Heart left ventricle (tissue), 16 donors: ENCODE measurements around the gene ZCWPW1. TPM values are rescaled to one million over a fixed set of nuclear protein-coding genes. Genes with fewer than 3 reads are reported as not detected.
"Not testable (repeated sequence)": the region's sequence is repeated elsewhere in the genome, so short reads cannot be mapped to it uniquely, and the experiment has no call there.

Experiments used
- ATAC-seq, 4 donors: fragments of 200-7000 bp; cut with Tn5 transposase; one replicate each; pipeline ENCODE4 v1.9.1; 2020 to 2022; ENCODE audit warnings: moderate library complexity in 4 of 4, mild to moderate bottlenecking in 3 of 4, moderate number of reproducible peaks in 1 of 4
- DNase-seq, 5 donors: peaks; one replicate each; pipeline ENCODE4 v3.0.0-alpha.2; 2020
- H3K27ac ChIP-seq, 12 donors: fragments of 200-600 bp; sonication (generic) in 4 of 12; one replicate each; pipeline versions ENCODE4 v1.5.0 to v1.8.0; 2016 to 2022; ENCODE audit warnings: mild to moderate bottlenecking in 2 of 12
- H3K27me3 ChIP-seq, 9 donors: fragments of 200-600 bp; sonication (generic) in 2 of 9; one replicate each; pipeline versions ENCODE4 v1.5.1 to v1.8.0; 2016 to 2022; ENCODE audit warnings: mild to moderate bottlenecking in 3 of 9
- H3K36me3 ChIP-seq, 9 donors: fragments of 200-600 bp; sonication (generic) in 2 of 9; one replicate each; pipeline versions ENCODE4 v1.5.0 to v1.8.0; 2018 to 2022; ENCODE audit warnings: mild to moderate bottlenecking in 2 of 9
- H3K4me1 ChIP-seq, 12 donors: fragments of 200-600 bp; sonication (generic) in 4 of 12; one replicate each; pipeline versions ENCODE4 v1.5.0 to v1.8.0; 2016 to 2022; ENCODE audit warnings: mild to moderate bottlenecking in 3 of 12
- H3K4me3 ChIP-seq, 12 donors: fragments of 200-600 bp; sonication (generic) in 4 of 12; one replicate each; pipeline versions ENCODE4 v1.5.0 to v1.8.0; 2017 to 2022; ENCODE audit warnings: mild to moderate bottlenecking in 9 of 12, moderate library complexity in 4 of 12
- H3K9me3 ChIP-seq, 12 donors: fragments of 200-600 bp; sonication (generic) in 4 of 12; one replicate each; pipeline versions ENCODE4 v1.5.0 to v1.8.0; 2016 to 2022; ENCODE audit warnings: mild to moderate bottlenecking in 1 of 12
- POLR2A ChIP-seq, 2 donors: fragments of 450-650 bp; IDR thresholded peaks; one replicate each; pipeline ENCODE4 v1.6.1; 2017; ENCODE audit warnings: antibody characterized with exemption in 2 of 2, mild to moderate bottlenecking in 2 of 2, moderate library complexity in 2 of 2
- WGBS, 4 donors: extraction: QIAGEN DNeasy Blood & Tissue Kit in 2 of 4; methylation state at CpG; one replicate each; pipeline versions ENCODE4 v1.1.5 to v1.1.7; 2013 to 2018; 5-methylcytosine and 5-hydroxymethylcytosine counted together
- intact Hi-C, 10 donors: fragments of 100-400 bp; cut with DNase I; formaldehyde crosslinking; loops; one replicate each; pipeline versions ENCODE4 v1.11.1 to v1.14.2; 2022
- polyA plus RNA-seq, 2 donors: library from polyadenylated mRNA; stranded (reverse); fragments of 200-250 nt; gene quantifications; one replicate each; pipeline ENCODE4 v1.2.3, GENCODE V29; 2013
- total RNA-seq, 9 donors: library from RNA; depleted of rRNA in 2 of 9; stranded (reverse); fragments of >200 nt in 2 of 9; fragmentation: NEBNext Ultra II Directional in 3 of 9; extraction: Animal tissue kit (Norgen Biotek cat#: 25700) in 3 of 9; gene quantifications; one replicate each; pipeline versions ENCODE4 v1.1.0 to v1.2.4, GENCODE V29; 2016 to 2023
- TF ChIP-seq, protein P1 (sequence below), 12 donors: fragments of 200-600 bp; sonication (generic) in 4 of 12; IDR thresholded peaks; one replicate each; pipeline versions ENCODE4 v1.5.0 to v1.8.0; 2018 to 2022; ENCODE audit warnings: antibody characterized with exemption in 12 of 12, mild to moderate bottlenecking in 5 of 12
- donor health status: ischemic (EF 13 %, LVEDD 7.1; RV severe dilation, severe dysfunction).
- donor health status: healthy with polysubstance abuse.
- donor health status: DM: no; HTN: yes; CAD: no.
- donor health status: DM: no; HTN: no; CAD: no.
- donor health status: ischemic (EF 25% LVEDD 6.9; RV normal size, moderate dysfunction).
- donor health status: ischemic (EF 25% LVEDD 5.7; RV mildly dilated, moderate dysfunction).
- donor health status: healthy.
- donor health status: DM: yes; HTN: yes; CAD: no.
- donor health status: ischemic (EF 35%, LVEDD 5.7; RV mildly dilated, moderate dysfunction).
- donor health status: nonischemic (EF 11% LVEDD 7.7; RV severe dilation, severe dysfunction).
- donor health status: DM: yes; HTN: yes; CAD: no.
- donor health status: PGD.
- donor health status: ischemic (EF 29% LVEDD 5.4; RV normal size, mild dysfunction).
- donor health status: nonischemic (EF 23%, LVEDD 6.1; RV moderate dilation, normal function).

Gene ZCWPW1
- total and polyA plus RNA-seq, 11 donors: 2.8 to 6.4 (median 4.0) TPM

DNA sequence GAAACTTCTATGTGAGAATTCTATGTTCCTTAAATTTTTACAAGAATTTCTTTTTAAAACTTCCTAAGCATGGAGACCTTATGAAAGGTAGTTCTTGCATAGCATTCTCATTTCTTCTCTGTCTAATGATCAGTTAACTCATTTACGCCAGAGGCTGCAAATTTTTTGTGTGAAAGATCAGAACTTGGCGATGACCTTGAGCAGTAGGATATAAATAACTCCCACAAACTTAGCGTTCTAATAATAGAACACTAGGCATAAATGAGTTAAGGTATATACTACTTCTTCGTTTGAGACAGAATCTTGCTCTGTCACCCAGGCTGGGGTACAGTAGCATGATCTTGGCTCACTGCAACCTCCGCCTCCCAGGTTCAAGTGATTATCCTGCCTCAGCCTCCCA lies 41.6 kb downstream of the ZCWPW1 start:
- Histone ChIP-seq H3K4me3 (no peak overlapping the region), H3K4me1 (peaks cover 0 to 47% (median 4%) of the 10 kb centered on the region in 12 donors), H3K9me3 (no peaks in the 10 kb centered on the region), H3K27ac (no peak overlapping the region), H3K27me3 (no peaks in the 10 kb centered on the region), H3K36me3 (no peaks in the 10 kb centered on the region)
- WGBS, 4 donors: 37 to 46% (median 42%) methylated on average over 5 of the region's 5 CpGs
- ATAC-seq (no peak), DNase-seq (no peak)
- intact Hi-C loops: no loop called here
- TF ChIP-seq, protein P1, sequence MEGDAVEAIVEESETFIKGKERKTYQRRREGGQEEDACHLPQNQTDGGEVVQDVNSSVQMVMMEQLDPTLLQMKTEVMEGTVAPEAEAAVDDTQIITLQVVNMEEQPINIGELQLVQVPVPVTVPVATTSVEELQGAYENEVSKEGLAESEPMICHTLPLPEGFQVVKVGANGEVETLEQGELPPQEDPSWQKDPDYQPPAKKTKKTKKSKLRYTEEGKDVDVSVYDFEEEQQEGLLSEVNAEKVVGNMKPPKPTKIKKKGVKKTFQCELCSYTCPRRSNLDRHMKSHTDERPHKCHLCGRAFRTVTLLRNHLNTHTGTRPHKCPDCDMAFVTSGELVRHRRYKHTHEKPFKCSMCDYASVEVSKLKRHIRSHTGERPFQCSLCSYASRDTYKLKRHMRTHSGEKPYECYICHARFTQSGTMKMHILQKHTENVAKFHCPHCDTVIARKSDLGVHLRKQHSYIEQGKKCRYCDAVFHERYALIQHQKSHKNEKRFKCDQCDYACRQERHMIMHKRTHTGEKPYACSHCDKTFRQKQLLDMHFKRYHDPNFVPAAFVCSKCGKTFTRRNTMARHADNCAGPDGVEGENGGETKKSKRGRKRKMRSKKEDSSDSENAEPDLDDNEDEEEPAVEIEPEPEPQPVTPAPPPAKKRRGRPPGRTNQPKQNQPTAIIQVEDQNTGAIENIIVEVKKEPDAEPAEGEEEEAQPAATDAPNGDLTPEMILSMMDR (IDR thresholded peaks at IDR 0.05): no peak
- no peak for TF ChIP-seq POLR2A (IDR thresholded peaks at IDR 0.05)

DNA sequence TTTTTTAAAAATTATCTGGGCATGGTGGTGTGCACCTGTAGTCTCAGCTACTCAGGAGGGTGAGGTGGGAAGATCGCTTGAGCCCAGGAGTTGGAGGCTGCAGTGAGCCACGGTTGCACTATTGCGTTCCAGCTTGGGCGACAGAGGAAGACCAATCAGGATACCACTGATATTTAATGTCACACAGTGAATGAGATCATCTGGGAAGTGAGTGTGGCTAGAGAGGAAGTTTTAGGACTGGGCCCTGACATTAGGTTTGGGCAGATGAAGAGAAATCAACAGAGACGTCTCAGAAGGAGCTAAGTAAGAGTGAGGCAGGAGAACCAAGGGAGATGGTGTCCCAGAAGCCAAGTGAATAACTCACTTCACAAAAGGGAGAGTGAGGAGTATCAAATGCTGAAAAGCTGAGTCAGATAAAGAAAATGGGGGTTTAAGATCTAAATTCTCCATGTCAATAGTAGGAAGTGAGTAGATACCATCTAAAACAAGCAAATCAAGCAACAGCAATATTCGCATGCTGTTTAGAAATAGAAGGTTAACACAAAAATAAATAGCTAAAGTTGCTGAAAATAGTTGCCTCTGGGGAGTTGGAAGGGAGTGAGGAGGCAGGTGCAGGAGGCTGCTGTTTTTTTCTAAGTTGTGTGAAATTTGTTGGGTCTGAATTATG lies 43.7 kb downstream of the ZCWPW1 start:
- 58 to 73% (median 69%) methylated on average over 6 of the region's 6 CpGs for WGBS, 4 donors
- no peak for DNase-seq
- peak overlapping the region in 1 of 12 donors; percentile 56 for H3K27ac ChIP-seq

DNA sequence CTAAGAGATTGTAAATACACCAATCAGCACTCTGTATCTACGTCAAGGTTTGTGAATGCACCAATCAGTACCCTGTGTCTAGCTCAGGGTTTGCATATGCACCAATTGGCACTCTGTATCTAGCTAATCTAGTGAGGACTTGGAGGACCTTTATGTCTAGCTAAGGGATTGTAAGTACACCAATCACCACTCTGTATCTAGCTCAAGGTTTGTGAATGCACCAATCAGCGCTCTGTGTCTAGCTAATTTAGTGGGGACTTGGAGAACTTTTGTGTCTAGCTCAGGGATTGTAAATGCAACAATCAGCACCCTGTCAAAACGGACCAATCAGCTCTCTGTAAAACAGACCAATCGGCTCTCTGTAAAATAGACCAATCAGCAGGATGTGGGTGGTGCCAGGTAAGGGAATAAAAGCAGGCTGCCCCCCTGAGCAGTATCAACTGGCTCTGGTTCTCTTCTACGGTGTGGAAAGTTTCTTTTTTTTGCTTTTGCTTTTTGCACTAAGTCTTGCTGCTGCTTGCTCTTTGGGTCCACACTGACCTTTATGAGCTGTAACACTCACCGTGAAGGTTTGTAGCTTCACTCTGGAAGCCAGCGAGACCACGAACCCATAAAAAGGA lies 46.2 kb downstream of the ZCWPW1 start:
- DNase-seq, ATAC-seq, H3K27me3 ChIP-seq, intact Hi-C loops, H3K36me3 ChIP-seq, H3K9me3 ChIP-seq, H3K4me3 ChIP-seq: not testable (repeated sequence)
- peak overlapping the region in 2 of 12 donors; percentile 35 to 83 for H3K27ac ChIP-seq
- WGBS, 4 donors: 82 to 90% (median 87%) methylated on average over 8 of the region's 8 CpGs
- H3K4me1 ChIP-seq: peaks cover 0 to 79% (median 0%) of the 10 kb centered on the region in 12 donors

More for the DNA sequence above, 43.7 kb downstream of the ZCWPW1 start:
- Histone ChIP-seq H3K36me3 (no peaks in the 10 kb centered on the region), H3K9me3 (no peaks in the 10 kb centered on the region), H3K4me3 (no peak overlapping the region), H3K4me1 (peaks cover 0 to 64% (median under 1%) of the 10 kb centered on the region in 12 donors), H3K27me3 (no peaks in the 10 kb centered on the region)
- no peak for TF ChIP-seq POLR2A (IDR thresholded peaks at IDR 0.05)
- TF ChIP-seq, protein P1 (IDR thresholded peaks at IDR 0.05): no peak
- intact Hi-C loops: no loop called here
- peak in 3 of 4 donors; percentile 29 to 49 (median 36) for ATAC-seq

DNA sequence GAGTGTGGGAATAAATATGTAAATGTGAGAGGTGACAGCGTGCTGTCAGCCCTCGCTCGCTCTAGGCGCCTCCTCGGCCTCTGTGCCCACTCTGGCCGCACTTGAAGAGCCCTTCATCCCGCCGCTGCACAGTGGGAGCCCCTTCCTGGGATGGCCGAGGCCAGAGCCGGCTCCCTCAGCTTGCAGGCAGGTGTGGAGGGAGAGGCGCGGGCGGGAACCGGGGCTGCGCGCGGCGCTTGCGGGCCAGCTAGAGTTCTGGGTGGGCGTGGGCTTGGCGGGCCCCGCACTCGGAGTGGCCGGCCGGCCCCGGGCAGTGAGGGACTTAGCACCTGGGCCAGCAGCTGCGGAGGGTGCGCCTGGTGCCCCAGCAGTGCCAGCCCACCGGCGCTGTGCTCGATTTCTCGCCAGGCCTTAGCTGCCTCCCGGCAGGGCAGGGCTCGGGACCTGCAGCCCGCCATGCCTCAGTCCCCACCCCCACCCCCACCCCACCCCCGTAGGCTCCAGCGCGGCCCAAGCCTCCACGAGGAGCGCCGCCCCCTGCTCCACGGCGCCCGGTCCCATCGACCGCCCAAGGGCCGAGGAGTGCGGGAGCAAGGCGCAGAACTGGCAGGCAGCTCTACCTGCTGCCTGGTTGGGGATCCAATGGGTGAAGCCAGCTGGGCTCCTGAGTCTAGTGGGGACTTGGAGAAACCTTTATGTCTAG lies 46.8 kb downstream of the ZCWPW1 start:
- H3K36me3 ChIP-seq, ATAC-seq, H3K27me3 ChIP-seq, DNase-seq, intact Hi-C loops, H3K9me3 ChIP-seq: not testable (repeated sequence)
- WGBS, 4 donors: 75 to 90% (median 81%) methylated on average over 36 to 49 of the region's 49 CpGs
- Histone ChIP-seq H3K4me1 (peaks cover 0 to 77% (median 0%) of the 10 kb centered on the region in 12 donors), H3K4me3 (peak overlapping the region in 1 of 12 donors; percentile 16), H3K27ac (peak overlapping the region in 1 of 12 donors; percentile 83)

DNA sequence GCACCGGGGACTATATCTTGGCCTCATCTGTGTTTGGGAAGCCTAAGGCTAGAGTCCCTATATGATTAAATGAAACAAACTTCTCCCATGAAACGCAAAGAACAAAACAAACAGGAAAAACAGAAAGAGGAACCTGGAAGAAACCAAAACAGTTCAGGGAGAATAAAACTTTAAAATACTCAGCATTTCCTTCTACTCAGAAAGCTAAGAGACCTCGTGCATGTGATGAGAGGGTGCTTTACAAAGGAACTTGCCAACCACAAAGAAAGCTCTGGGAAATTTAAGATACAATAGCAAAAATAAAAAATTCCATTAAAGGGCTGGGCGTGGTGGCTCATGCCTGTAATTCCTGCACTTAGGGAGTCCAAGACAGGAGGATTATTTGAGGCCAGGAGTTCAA lies 48.3 kb downstream of the ZCWPW1 start:
- TF ChIP-seq, protein P1 (IDR thresholded peaks at IDR 0.05): no peak
- TF ChIP-seq POLR2A (IDR thresholded peaks at IDR 0.05): no peak
- H3K4me1 ChIP-seq: peaks cover 0 to 83% (median 0%) of the 10 kb centered on the region in 12 donors
- DNase-seq (no peak), ATAC-seq (peak in 1 of 4 donors; percentile 53)
- H3K9me3 ChIP-seq: no peaks in the 10 kb centered on the region
- H3K36me3 ChIP-seq: peaks cover 0 to 3% (median 0%) of the 10 kb centered on the region in 9 donors
- no peak overlapping the region for H3K4me3 ChIP-seq
- WGBS, 4 donors: 78 to 89% (median 83%) methylated on average over 4 of the region's 4 CpGs
- intact Hi-C loops: no loop called here
- no peaks in the 10 kb centered on the region for H3K27me3 ChIP-seq
- peak overlapping the region in 5 of 12 donors; percentile 24 to 92 (median 52) for H3K27ac ChIP-seq
